Measurements from ENCODE around the gene MATN3.

MATN3 gene

DNA sequence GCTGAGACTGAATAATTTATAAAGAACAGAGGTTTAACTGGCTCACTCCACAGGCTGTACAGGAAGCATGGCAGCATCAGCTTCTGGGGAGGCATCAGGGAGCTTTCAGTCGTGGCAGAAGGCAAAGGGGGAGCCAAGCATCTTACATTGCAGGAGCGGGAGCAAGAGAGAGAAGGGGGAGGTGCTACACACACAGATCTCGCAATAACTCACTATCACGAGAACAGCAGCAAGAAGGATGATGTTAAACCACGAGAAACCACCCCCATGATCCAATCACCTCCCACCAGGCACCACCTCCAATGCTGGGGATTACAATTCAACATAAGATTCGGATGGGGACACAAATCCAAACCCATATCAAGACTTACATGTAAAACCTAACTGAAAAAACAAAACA is 17.8 kb upstream of the MATN3 start:
- TF ChIP-seq, protein P1, sequence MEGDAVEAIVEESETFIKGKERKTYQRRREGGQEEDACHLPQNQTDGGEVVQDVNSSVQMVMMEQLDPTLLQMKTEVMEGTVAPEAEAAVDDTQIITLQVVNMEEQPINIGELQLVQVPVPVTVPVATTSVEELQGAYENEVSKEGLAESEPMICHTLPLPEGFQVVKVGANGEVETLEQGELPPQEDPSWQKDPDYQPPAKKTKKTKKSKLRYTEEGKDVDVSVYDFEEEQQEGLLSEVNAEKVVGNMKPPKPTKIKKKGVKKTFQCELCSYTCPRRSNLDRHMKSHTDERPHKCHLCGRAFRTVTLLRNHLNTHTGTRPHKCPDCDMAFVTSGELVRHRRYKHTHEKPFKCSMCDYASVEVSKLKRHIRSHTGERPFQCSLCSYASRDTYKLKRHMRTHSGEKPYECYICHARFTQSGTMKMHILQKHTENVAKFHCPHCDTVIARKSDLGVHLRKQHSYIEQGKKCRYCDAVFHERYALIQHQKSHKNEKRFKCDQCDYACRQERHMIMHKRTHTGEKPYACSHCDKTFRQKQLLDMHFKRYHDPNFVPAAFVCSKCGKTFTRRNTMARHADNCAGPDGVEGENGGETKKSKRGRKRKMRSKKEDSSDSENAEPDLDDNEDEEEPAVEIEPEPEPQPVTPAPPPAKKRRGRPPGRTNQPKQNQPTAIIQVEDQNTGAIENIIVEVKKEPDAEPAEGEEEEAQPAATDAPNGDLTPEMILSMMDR (IDR thresholded peaks at IDR 0.05; ENCODE audit: low read depth, low read length) = no peak
- Histone ChIP-seq H3K4me1 (peaks cover 12% of the 10 kb centered on the region), H3K27me3 (no peaks in the 10 kb centered on the region), H3K4me3 (ENCODE audit: low read depth, low read length) (no peak overlapping the region), H3K36me3 (peaks cover 36% of the 10 kb centered on the region), H3K9me3 (no peaks in the 10 kb centered on the region)
- no peak for DNase-seq

DNA sequence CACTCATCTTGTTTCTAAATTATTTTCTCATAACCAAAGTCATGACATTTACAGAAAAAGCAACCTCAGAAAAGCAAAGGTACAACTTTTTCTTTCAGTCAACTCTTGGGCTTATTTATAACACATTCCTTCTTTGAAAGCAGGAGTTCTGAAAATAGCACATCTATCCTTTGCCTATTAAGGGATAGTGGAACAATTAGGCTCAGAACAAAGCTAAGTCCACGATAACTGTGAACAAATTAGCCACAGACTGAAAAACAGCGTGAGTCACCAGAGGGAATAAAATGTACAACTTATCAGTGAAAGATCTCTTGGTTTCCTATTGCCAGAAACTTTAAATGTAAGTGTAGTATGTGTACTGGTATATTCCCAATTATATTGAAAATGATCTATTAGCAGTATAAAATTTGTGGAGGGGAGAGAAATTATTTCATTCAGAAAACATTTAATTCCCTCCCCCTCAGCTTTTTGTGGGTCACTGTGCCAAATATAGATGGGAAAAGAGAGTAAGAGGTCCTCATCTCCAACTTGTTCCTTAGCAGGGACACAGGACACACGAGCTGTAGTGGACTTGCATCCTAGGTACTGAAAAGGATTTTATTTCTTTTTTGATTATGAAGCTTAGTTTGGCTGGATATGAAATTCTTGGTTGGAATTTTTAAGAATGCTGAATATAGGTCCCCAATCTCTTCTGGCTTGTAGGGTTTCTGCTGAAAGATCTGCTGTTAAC is 15.4 kb upstream of the MATN3 start:
- no peaks in the 10 kb centered on the region for H3K27me3 ChIP-seq
- DNase-seq = no peak
- no peaks in the 10 kb centered on the region for H3K4me1 ChIP-seq
- TF ChIP-seq, protein P1 (IDR thresholded peaks at IDR 0.05; ENCODE audit: low read depth, low read length) = no peak
- no peak overlapping the region for H3K4me3 ChIP-seq (ENCODE audit: low read depth, low read length)
- no peaks in the 10 kb centered on the region for H3K9me3 ChIP-seq
- peaks cover 13% of the 10 kb centered on the region for H3K36me3 ChIP-seq

DNA sequence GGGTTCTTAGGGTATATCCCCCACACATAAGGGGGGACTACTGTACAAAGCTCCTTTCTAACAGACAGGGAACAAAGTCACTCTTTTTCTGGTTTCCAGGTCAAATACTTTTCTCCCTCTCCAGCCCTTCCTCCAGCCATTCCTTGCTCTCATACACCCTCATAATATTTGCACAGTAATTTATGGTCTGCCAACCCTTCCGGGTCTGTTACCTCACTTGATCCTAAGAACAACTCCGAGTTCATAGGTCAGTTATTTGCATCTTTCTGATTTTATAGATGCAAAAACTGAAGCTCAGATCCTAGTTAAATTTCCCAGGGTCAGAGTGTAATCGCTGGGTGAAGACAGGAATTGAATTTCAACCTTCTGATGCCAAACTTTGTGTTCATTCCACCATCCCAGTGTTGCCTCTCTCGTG is 14.8 kb upstream of the MATN3 start:
- Histone ChIP-seq H3K4me1 (no peaks in the 10 kb centered on the region), H3K27me3 (no peaks in the 10 kb centered on the region), H3K4me3 (ENCODE audit: low read depth, low read length) (no peak overlapping the region), H3K36me3 (peaks cover 13% of the 10 kb centered on the region), H3K9me3 (no peaks in the 10 kb centered on the region)
- DNase-seq = no peak
- TF ChIP-seq, protein P1 (IDR thresholded peaks at IDR 0.05; ENCODE audit: low read depth, low read length) = no peak

DNA sequence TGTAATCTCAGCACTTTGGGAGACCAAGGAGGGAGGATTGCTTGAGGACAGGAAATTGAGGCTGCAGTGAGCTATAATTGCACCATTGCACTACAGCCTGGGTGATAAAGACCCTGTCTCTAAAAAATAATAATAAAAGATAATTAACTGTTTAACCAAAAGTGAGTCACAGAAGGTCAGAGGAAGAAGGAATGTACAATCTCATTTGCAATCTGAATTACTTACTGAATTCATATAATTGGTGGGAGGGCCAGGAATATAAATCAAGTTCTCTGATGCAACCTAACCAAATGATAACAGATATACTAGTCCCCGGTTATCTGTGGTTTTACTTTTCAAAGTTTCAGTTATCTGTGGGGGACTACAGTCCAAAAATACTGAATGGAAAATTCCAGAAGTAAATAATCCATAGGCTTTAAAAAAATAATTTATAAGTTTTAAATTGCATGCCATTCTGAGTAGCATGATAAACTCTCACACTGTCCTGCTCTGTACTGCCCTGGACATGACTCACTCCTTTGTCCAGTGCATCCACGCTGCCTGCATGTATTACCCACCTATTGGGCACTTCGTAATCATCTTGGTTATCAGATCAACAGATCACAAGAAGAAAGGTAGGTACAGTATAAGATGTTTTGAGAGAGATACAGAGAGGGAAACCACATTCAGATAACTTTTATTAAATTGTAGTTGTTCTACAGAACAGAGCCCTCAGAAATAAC is 12.8 kb upstream of the MATN3 start:
- no peaks in the 10 kb centered on the region for H3K4me1 ChIP-seq
- no peaks in the 10 kb centered on the region; the same call in 1 of the 2 replicates for H3K36me3 ChIP-seq
- no peaks in the 10 kb centered on the region for H3K9me3 ChIP-seq
- DNase-seq = no peak
- no peak overlapping the region for H3K4me3 ChIP-seq (ENCODE audit: low read depth, low read length)
- TF ChIP-seq, protein P1 (IDR thresholded peaks at IDR 0.05; ENCODE audit: low read depth, low read length) = no peak
- no peaks in the 10 kb centered on the region for H3K27me3 ChIP-seq

DNA sequence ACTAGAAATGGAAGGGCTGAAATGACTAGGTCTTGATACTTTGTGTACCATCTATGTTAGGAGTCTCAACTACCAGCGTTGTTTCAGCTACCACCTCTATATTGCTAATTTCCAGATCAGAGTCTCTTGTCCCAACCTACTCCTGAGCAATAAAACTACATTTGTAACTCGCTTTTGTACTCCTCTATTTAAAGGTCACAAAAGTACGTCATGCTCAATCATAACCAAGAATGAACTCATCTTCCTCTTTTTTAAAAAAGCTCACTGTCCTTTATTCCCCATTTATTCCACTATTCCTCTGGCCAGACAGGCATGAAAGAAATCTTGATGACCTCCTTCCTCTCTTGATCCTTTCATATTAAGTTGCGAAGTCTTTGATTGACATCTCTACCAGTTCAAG is 11.2 kb upstream of the MATN3 start:
- Histone ChIP-seq H3K4me3 (ENCODE audit: low read depth, low read length) (no peak overlapping the region), H3K27me3 (no peaks in the 10 kb centered on the region), H3K36me3 (no peaks in the 10 kb centered on the region), H3K4me1 (no peaks in the 10 kb centered on the region), H3K9me3 (no peaks in the 10 kb centered on the region)
- DNase-seq = no peak
- TF ChIP-seq, protein P1 (IDR thresholded peaks at IDR 0.05; ENCODE audit: low read depth, low read length) = no peak
